ENCODE results near the gene REEP6.
"Not testable (repeated sequence)": the region's sequence is repeated elsewhere in the genome, so short reads cannot be mapped to it uniquely, and the experiment has no call there.

REEP6 gene

GRCh38 chr19:1491849-1492170, 829 bp downstream of the REEP6 start:
- DNase-seq: no peak

GRCh38 chr19:1492474-1493006, 1.6 kb downstream of the REEP6 start:
- no peak for DNase-seq

- no peak for DNase-seq
Measured at GRCh38 chr19:1494115-1494815, 3.3 kb downstream of the REEP6 start.

- DNase-seq: no peak
Measured at GRCh38 chr19:1495051-1495798, 4.2 kb downstream of the REEP6 start.

GRCh38 chr19:1495799-1496713, 5.1 kb downstream of the REEP6 start:
- no peak for DNase-seq

- no peak for DNase-seq
Measured at GRCh38 chr19:1496714-1497577, 6.0 kb downstream of the REEP6 start.

GRCh38 chr19:1497578-1498235, 6.7 kb downstream of the REEP6 start:
- DNase-seq: no peak

- not testable (repeated sequence) for DNase-seq
Measured at GRCh38 chr19:1499231-1499630, 8.2 kb downstream of the REEP6 start.

GRCh38 chr19:1501200-1501595, 10.2 kb downstream of the REEP6 start:
- DNase-seq: no peak

- no peak for DNase-seq
Measured at GRCh38 chr19:1502433-1503088, 11.6 kb downstream of the REEP6 start.

GRCh38 chr19:1503089-1503924, 12.3 kb downstream of the REEP6 start:
- DNase-seq: peak; percentile 32

GRCh38 chr19:1503925-1504773, 13.2 kb downstream of the REEP6 start:
- DNase-seq: no peak

- no peak for DNase-seq
Measured at GRCh38 chr19:1505012-1505411, 14.0 kb downstream of the REEP6 start.

GRCh38 chr19:1505991-1506881, 15.3 kb downstream of the REEP6 start:
- no peak for DNase-seq

GRCh38 chr19:1507192-1507660, 16.2 kb downstream of the REEP6 start:
- DNase-seq: no peak

- DNase-seq: peak; percentile 94
Measured at GRCh38 chr19:1507763-1508506, 17.0 kb downstream of the REEP6 start.

- no peak for DNase-seq
Measured at GRCh38 chr19:1508507-1508856, 17.5 kb downstream of the REEP6 start.
